ENCODE measurements around the gene GORASP1.

The GORASP1 gene

GRCh38 chr3:39130026-39130425, 22.6 kb upstream of the GORASP1 start:
- Histone ChIP-seq H3K27ac (ENCODE audit: extremely low read depth, low read depth, low read length) (no peak overlapping the region), H3K4me3 (ENCODE audit: low read depth, low read length) (no peak overlapping the region), H3K4me1 (ENCODE audit: control insufficient read depth, insufficient read depth, low read length) (no peaks in the 10 kb centered on the region), H3K9me3 (ENCODE audit: control insufficient read depth, insufficient read depth, low read depth, low read length) (no peaks in the 10 kb centered on the region), H3K36me3 (ENCODE audit: control insufficient read depth in 2 of 2, insufficient read depth in 1 of 2, low read length in 2 of 2) (no peaks in the 10 kb centered on the region)
- CTCF ChIA-PET = interaction anchor here (8.1 kb wide), 1 partner anchor 157 kb away, joined by 145 read pairs; no protein-coding TSS in a partner anchor
- POLR2A ChIA-PET = no interaction called here
- no peak for TF ChIP-seq SCRT2 (tag by site-specific recombination; IDR thresholded peaks at IDR 0.05)

DNA sequence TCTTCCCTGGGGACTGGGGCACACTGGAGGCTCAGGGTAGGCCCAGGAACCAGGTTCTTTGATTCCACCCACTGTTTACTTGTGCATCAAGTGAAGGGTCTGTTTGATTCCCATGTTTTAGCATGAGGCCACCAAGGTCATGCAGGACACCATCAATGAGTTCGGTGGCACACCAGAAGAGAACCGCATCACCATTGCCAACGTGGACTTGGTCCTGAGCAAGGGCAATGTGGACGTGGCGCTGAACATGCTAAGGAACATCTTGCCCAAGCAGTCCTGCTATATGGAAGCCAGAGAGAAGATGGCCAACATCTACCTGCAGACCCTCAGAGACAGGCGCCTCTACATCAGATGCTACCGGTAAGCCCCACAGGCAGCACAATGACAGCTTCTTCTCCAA, 21.5 kb upstream of the GORASP1 start:
- ChIA-PET POLR2A (no interaction called here), CTCF (interaction anchor here (5.2 to 8.1 kb wide), 3 partner anchors 61 to 163 kb away, joined by 47 to 145 read pairs (median 64); no protein-coding TSS in a partner anchor)

GRCh38 chr3:39127908-39128304, 20.5 kb upstream of the GORASP1 start:
- H3K4me1 ChIP-seq (ENCODE audit: control insufficient read depth, insufficient read depth, low read length) = no peaks in the 10 kb centered on the region
- H3K27ac ChIP-seq (ENCODE audit: extremely low read depth, low read depth, low read length) = no peak overlapping the region
- no peaks in the 10 kb centered on the region for H3K36me3 ChIP-seq (ENCODE audit: control insufficient read depth in 2 of 2, insufficient read depth in 1 of 2, low read length in 2 of 2)
- ChIA-PET POLR2A (interaction anchor here (0.8 to 1.3 kb wide), 2 partner anchors 20 to 50 kb away, joined by 3 to 5 read pairs; partner anchors contain the start of genes GORASP1 and TTC21A), CTCF (interaction anchor here (1.2 to 8.1 kb wide), 6 partner anchors 12 to 164 kb away, joined by 4 to 145 read pairs (median 33); no protein-coding TSS in a partner anchor)
- no peaks in the 10 kb centered on the region for H3K9me3 ChIP-seq (ENCODE audit: control insufficient read depth, insufficient read depth, low read depth, low read length)
- no peak overlapping the region for H3K4me3 ChIP-seq (ENCODE audit: low read depth, low read length)
- no peak for TF ChIP-seq YY1 (tag by site-specific recombination; IDR thresholded peaks at IDR 0.05)
- TF ChIP-seq TRIM28 (IDR thresholded peaks at IDR 0.05; ENCODE audit: borderline replicate concordance, low read length) = no peak
- TF ChIP-seq ZSCAN18 (tag by site-specific recombination; IDR thresholded peaks at IDR 0.05) = no peak
- TF ChIP-seq ZNF112 (tag by site-specific recombination; IDR thresholded peaks at IDR 0.05) = no peak
- no peak for TF ChIP-seq KLF1 (tag by site-specific recombination; IDR thresholded peaks at IDR 0.05)
- TF ChIP-seq ZNF664 (tag by site-specific recombination; IDR thresholded peaks at IDR 0.05) = no peak
- TF ChIP-seq ZNF19 (tag by site-specific recombination; IDR thresholded peaks at IDR 0.05; ENCODE audit: low read depth) = no peak
- no peak for TF ChIP-seq ZNF610 (tag by site-specific recombination; IDR thresholded peaks at IDR 0.05; ENCODE audit: borderline replicate concordance)
- no peak for TF ChIP-seq ZNF830 (tag by site-specific recombination; IDR thresholded peaks at IDR 0.05; ENCODE audit: low read depth)
- TF ChIP-seq, protein P1, sequence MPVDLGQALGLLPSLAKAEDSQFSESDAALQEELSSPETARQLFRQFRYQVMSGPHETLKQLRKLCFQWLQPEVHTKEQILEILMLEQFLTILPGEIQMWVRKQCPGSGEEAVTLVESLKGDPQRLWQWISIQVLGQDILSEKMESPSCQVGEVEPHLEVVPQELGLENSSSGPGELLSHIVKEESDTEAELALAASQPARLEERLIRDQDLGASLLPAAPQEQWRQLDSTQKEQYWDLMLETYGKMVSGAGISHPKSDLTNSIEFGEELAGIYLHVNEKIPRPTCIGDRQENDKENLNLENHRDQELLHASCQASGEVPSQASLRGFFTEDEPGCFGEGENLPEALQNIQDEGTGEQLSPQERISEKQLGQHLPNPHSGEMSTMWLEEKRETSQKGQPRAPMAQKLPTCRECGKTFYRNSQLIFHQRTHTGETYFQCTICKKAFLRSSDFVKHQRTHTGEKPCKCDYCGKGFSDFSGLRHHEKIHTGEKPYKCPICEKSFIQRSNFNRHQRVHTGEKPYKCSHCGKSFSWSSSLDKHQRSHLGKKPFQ (tag by site-specific recombination; IDR thresholded peaks at IDR 0.05) = no peak
- no peak for TF ChIP-seq ATF2 (tag by site-specific recombination; IDR thresholded peaks at IDR 0.05; ENCODE audit: low read depth)
- no peak for TF ChIP-seq TCF7L2 (IDR thresholded peaks at IDR 0.05; ENCODE audit: borderline replicate concordance, low read depth, low read length)
- no peak for TF ChIP-seq ZNF148 (tag by site-specific recombination; IDR thresholded peaks at IDR 0.05; ENCODE audit: borderline replicate concordance)

More for the DNA sequence above, 21.5 kb upstream of the GORASP1 start:
- no peak overlapping the region for H3K27ac ChIP-seq (ENCODE audit: extremely low read depth, low read depth, low read length)
- H3K9me3 ChIP-seq (ENCODE audit: control insufficient read depth, insufficient read depth, low read depth, low read length) = no peaks in the 10 kb centered on the region
- no peak for TF ChIP-seq PRDM6 (tag by site-specific recombination; IDR thresholded peaks at IDR 0.05)
- TF ChIP-seq ZFP37 (tag by site-specific recombination; IDR thresholded peaks at IDR 0.05) = no peak
- no peak for TF ChIP-seq ZNF530 (tag by site-specific recombination; IDR thresholded peaks at IDR 0.05; ENCODE audit: low read depth)
- TF ChIP-seq MEIS1 (CRISPR knock-in tag; IDR thresholded peaks at IDR 0.05; ENCODE audit: borderline replicate concordance) = no peak
- TF ChIP-seq ZNF449 (tag by site-specific recombination; IDR thresholded peaks at IDR 0.05) = no peak
- no peak for TF ChIP-seq KLF1 (tag by site-specific recombination; IDR thresholded peaks at IDR 0.05)
- H3K36me3 ChIP-seq (ENCODE audit: control insufficient read depth in 2 of 2, insufficient read depth in 1 of 2, low read length in 2 of 2) = no peaks in the 10 kb centered on the region
- H3K4me1 ChIP-seq (ENCODE audit: control insufficient read depth, insufficient read depth, low read length) = no peaks in the 10 kb centered on the region
- H3K4me3 ChIP-seq (ENCODE audit: low read depth, low read length) = no peak overlapping the region
